Ovary (tissue), 9 donors: ENCODE results near the gene CLCN6. TPM values are rescaled to one million over a fixed set of nuclear protein-coding genes. Genes with fewer than 3 reads are reported as not detected.

Experiments
- DNase-seq, 5 donors: peaks; one replicate each; pipeline ENCODE4 v3.0.0-alpha.2; 2019 to 2020
- H3K27ac ChIP-seq, 2 donors: fragments of 200-600 bp; one replicate each; pipeline versions ENCODE4 v1.5.1 to v1.8.0; 2019 to 2022
- H3K27me3 ChIP-seq: fragments of 200-600 bp; one replicate; pipeline ENCODE4 v1.8.0; 2022
- H3K36me3 ChIP-seq: fragments of 200-600 bp; sonication (generic); one replicate; pipeline ENCODE4 v1.5.1; 2019
- H3K4me1 ChIP-seq: one replicate; pipeline ENCODE4 v1.8.1; 2013; ENCODE audit warnings: mild to moderate bottlenecking, moderate library complexity; ENCODE audit not compliant: insufficient read depth
- H3K4me3 ChIP-seq: fragments of 200-600 bp; sonication (generic); one replicate; pipeline ENCODE4 v1.5.1; 2017
- H3K9me3 ChIP-seq, 2 donors: fragments of 200-600 bp in 1 of 2; sonication (generic) in 1 of 2; one replicate each; pipeline versions ENCODE4 v1.5.1 to v1.8.1; 2013 to 2019; ENCODE audit warnings: mild to moderate bottlenecking in 1 of 2, moderate library complexity in 1 of 2
- EP300 ChIP-seq: sonication (generic); formaldehyde crosslinking; IDR thresholded peaks from one replicate; pipeline ENCODE4 v1.6.1; 2017; ENCODE audit warnings: antibody characterized with exemption
- POLR2A ChIP-seq: fragments of 450-650 bp; IDR thresholded peaks from one replicate; pipeline ENCODE4 v1.6.1; 2017; ENCODE audit warnings: antibody characterized with exemption, mild to moderate bottlenecking, moderate library complexity
- WGBS, 3 donors: extraction: QIAGEN DNeasy Blood & Tissue Kit in 1 of 3; methylation state at CpG; one replicate each; pipeline versions ENCODE4 v1.1.5 to v1.1.7; 2013 to 2017; 5-methylcytosine and 5-hydroxymethylcytosine counted together
- intact Hi-C, 4 donors: fragments of 100-400 bp; cut with DNase I; formaldehyde crosslinking; loops; one replicate each; pipeline versions ENCODE4 v1.11.0 to v1.15.1; 2022 to 2023
- polyA plus RNA-seq, 2 donors: library from polyadenylated mRNA; stranded (reverse); fragments of 200-250 nt in 1 of 2; fragments of 350-450 nt in 1 of 2; fragmentation: Illumina TruSeq in 1 of 2; extraction: RNeasy Lipid Tissue Mini Kit (QIAGEN cat#74804) in 1 of 2; gene quantifications; one replicate each; pipeline ENCODE4 v1.2.3, GENCODE V29; 2013 to 2014
- total RNA-seq, 7 donors: library from RNA; depleted of rRNA in 2 of 7; stranded (reverse); fragments of >200 nt in 2 of 7; fragmentation: NEBNext Ultra II Directional in 3 of 7; extraction: Animal tissue kit (Norgen Biotek cat#: 25700) in 3 of 7; gene quantifications; one replicate each; pipeline versions ENCODE4 v1.1.0 to v1.2.4, GENCODE V29; 2016 to 2023
- TF ChIP-seq, protein P1 (sequence below), 3 donors: fragments of 450-650 bp in 2 of 3; fragments of 200-600 bp in 1 of 3; IDR thresholded peaks; one replicate each; pipeline versions ENCODE4 v1.5.1 to v1.8.0; 2016 to 2022; ENCODE audit warnings: antibody characterized with exemption in 3 of 3, mild to moderate bottlenecking in 1 of 3
- donor health status: DM: no; HTN: no; CAD: no; lungs with moderate emphysema.
- donor health status: DM: no; HTN: no; CAD: no.
- donor health status: Bipolar disorder and iron deficiency.
- donor health status: DM: yes; HTN: yes; CAD: no.
- donor health status: DM: no; HTN: no; CAD: no.
- donor health status: DM: yes; HTN: yes; CAD: no.

CLCN6 gene
- total and polyA plus RNA-seq, 9 donors: 11.7 to 39.7 (median 25.6) TPM

- peaks cover 39% of the 10 kb centered on the region for H3K4me1 ChIP-seq
- H3K27me3 ChIP-seq: no peaks in the 10 kb centered on the region
- 6 to 18% (median 11%) methylated on average over 16 of the region's 16 CpGs for WGBS, 3 donors
- no peak overlapping the region for H3K4me3 ChIP-seq
- no peaks in the 10 kb centered on the region for H3K36me3 ChIP-seq
- DNase-seq: peak; percentile 75 to 80 (median 78)
- H3K27ac ChIP-seq: peak overlapping the region; percentile 56 to 98
- TF ChIP-seq POLR2A (no peak), EP300 (no peak)
- TF ChIP-seq, protein P1, sequence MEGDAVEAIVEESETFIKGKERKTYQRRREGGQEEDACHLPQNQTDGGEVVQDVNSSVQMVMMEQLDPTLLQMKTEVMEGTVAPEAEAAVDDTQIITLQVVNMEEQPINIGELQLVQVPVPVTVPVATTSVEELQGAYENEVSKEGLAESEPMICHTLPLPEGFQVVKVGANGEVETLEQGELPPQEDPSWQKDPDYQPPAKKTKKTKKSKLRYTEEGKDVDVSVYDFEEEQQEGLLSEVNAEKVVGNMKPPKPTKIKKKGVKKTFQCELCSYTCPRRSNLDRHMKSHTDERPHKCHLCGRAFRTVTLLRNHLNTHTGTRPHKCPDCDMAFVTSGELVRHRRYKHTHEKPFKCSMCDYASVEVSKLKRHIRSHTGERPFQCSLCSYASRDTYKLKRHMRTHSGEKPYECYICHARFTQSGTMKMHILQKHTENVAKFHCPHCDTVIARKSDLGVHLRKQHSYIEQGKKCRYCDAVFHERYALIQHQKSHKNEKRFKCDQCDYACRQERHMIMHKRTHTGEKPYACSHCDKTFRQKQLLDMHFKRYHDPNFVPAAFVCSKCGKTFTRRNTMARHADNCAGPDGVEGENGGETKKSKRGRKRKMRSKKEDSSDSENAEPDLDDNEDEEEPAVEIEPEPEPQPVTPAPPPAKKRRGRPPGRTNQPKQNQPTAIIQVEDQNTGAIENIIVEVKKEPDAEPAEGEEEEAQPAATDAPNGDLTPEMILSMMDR (IDR thresholded peaks at IDR 0.05): no peak
- no peaks in the 10 kb centered on the region for H3K9me3 ChIP-seq
- intact Hi-C loops: loop anchor here in 2 of 4 donors (2.0 to 5.0 kb wide), 2 partner anchors 15 to 50 kb away; partner anchors contain the start of gene AGTRAP (in 1 of the 2)
Measured at GRCh38 chr1:11787251-11787803, 18.7 kb upstream of the CLCN6 start.

- Histone ChIP-seq H3K27me3 (no peaks in the 10 kb centered on the region), H3K9me3 (no peaks in the 10 kb centered on the region), H3K27ac (peak overlapping the region; percentile 56 to 98), H3K36me3 (no peaks in the 10 kb centered on the region), H3K4me1 (peaks cover 39% of the 10 kb centered on the region), H3K4me3 (no peak overlapping the region)
- intact Hi-C loops: loop anchor here in 2 of 4 donors (2.0 to 5.0 kb wide), 2 partner anchors 15 to 51 kb away; partner anchors contain the start of gene AGTRAP (in 1 of the 2)
- peak in 2 of 5 donors; percentile 53 to 58 for DNase-seq
- 71 to 77% (median 73%) methylated on average over 14 of the region's 14 CpGs for WGBS, 3 donors
- TF ChIP-seq POLR2A: no peak
- TF ChIP-seq, protein P1 (IDR thresholded peaks at IDR 0.05): no peak
- TF ChIP-seq EP300: no peak
Measured at GRCh38 chr1:11787804-11788436, 18.1 kb upstream of the CLCN6 start.

- H3K4me3 ChIP-seq: no peak overlapping the region
- no peaks in the 10 kb centered on the region for H3K27me3 ChIP-seq
- H3K4me1 ChIP-seq: peaks cover 39% of the 10 kb centered on the region
- TF ChIP-seq, protein P1 (IDR thresholded peaks at IDR 0.05): no peak
- TF ChIP-seq POLR2A: no peak
- DNase-seq: peak in 2 of 5 donors; percentile 50 to 53
- 86 to 88% (median 86%) methylated on average over 14 of the region's 14 CpGs for WGBS, 3 donors
- no peaks in the 10 kb centered on the region for H3K9me3 ChIP-seq
- H3K27ac ChIP-seq: peak overlapping the region; percentile 56 to 98
- intact Hi-C loops: loop anchor here in 1 of 4 donors (5.0 kb wide), 1 partner anchor 51 kb away; the partner anchor contains the start of gene AGTRAP
- no peaks in the 10 kb centered on the region for H3K36me3 ChIP-seq
Measured at GRCh38 chr1:11788549-11789053, 17.4 kb upstream of the CLCN6 start.

GRCh38 chr1:11789126-11790067 lies 16.6 kb upstream of the CLCN6 start:
- Histone ChIP-seq H3K27ac (peak overlapping the region; percentile 56 to 98), H3K9me3 (no peaks in the 10 kb centered on the region), H3K36me3 (no peaks in the 10 kb centered on the region), H3K4me3 (no peak overlapping the region), H3K27me3 (no peaks in the 10 kb centered on the region), H3K4me1 (peaks cover 36% of the 10 kb centered on the region)
- peak in 2 of 5 donors; percentile 47 to 52 for DNase-seq
- 67 to 71% (median 70%) methylated on average over 12 to 13 of the region's 13 CpGs for WGBS, 3 donors
- TF ChIP-seq EP300: no peak
- intact Hi-C loops: loop anchor here in 2 of 4 donors (5.0 to 10.0 kb wide), 2 partner anchors 52 to 55 kb away; partner anchors contain the start of gene AGTRAP (in 2 of the 2)
